Karpas-422 (cell line): ENCODE results near the gene HRAS. TPM values are rescaled to one million over a fixed set of nuclear protein-coding genes. Genes with fewer than 3 reads are reported as not detected.

Experiments
- DNase-seq: peaks from one replicate; pipeline ENCODE4 v3.0.0-alpha.2; 2015
- H2AFZ ChIP-seq: fragments of 200-600 bp; sonication (generic); 2 replicates; pipeline ENCODE4 v1.6.1; 2014; ENCODE audit warnings: antibody characterized with exemption, low read length, mixed read lengths
- H3K27ac ChIP-seq: fragments of 200-600 bp; sonication (generic); 2 replicates; pipeline ENCODE4 v1.5.1; 2014; ENCODE audit warnings: mild to moderate bottlenecking, low read length, moderate library complexity
- H3K27me3 ChIP-seq: fragments of 200-600 bp; sonication (generic); 2 replicates; pipeline ENCODE4 v1.6.1; 2014; ENCODE audit warnings: low read length, mixed read lengths
- H3K36me3 ChIP-seq: fragments of 200-600 bp; sonication (generic); 2 replicates; pipeline ENCODE4 v1.6.1; 2014; ENCODE audit warnings: low read length, mixed read lengths; ENCODE audit not compliant: insufficient read depth
- H3K4me1 ChIP-seq: fragments of 200-600 bp; sonication (generic); 2 replicates; pipeline ENCODE4 v1.6.1; 2014; ENCODE audit warnings: mild to moderate bottlenecking, low read length, mixed read lengths
- H3K4me2 ChIP-seq: fragments of 200-600 bp; sonication (generic); 2 replicates; pipeline ENCODE4 v1.6.1; 2014; ENCODE audit warnings: low read length, low read depth, mild to moderate bottlenecking; ENCODE audit not compliant: poor library complexity, severe bottlenecking
- H3K4me3 ChIP-seq: fragments of 200-600 bp; sonication (generic); 2 replicates; pipeline ENCODE4 v1.5.1; 2014; ENCODE audit warnings: mild to moderate bottlenecking, antibody characterized with exemption, low read length, mixed read lengths
- H3K79me2 ChIP-seq: fragments of 200-600 bp; sonication (generic); 2 replicates; pipeline ENCODE4 v1.6.1; 2014; ENCODE audit warnings: mild to moderate bottlenecking, low read length, mixed read lengths
- H3K9ac ChIP-seq: fragments of 200-600 bp; sonication (generic); 2 replicates; pipeline ENCODE4 v1.6.0; 2014; ENCODE audit warnings: low read length
- H3K9me2 ChIP-seq: fragments of 200-600 bp; sonication (generic), shearing (Covaris generic); replicated peaks from 2 replicates; pipeline ENCODE4 v1.6.0; 2014; ENCODE audit warnings: mild to moderate bottlenecking, low read length, moderate library complexity; ENCODE audit not compliant: insufficient read depth
- H3K9me3 ChIP-seq: fragments of 300-700, 200-600 bp; sonication (generic); 2 replicates; pipeline ENCODE4 v1.6.1; 2014; ENCODE audit warnings: low read length, mixed read lengths
- H4K20me1 ChIP-seq: fragments of 200-600 bp; sonication (generic); 2 replicates; pipeline ENCODE4 v1.6.1; 2014; ENCODE audit warnings: mild to moderate bottlenecking, antibody characterized with exemption, low read length, low read depth; ENCODE audit not compliant: insufficient read depth
- total RNA-seq: library from RNA; depleted of rRNA; stranded (reverse); fragments of >200 nt; shearing (Covaris generic); gene quantifications from 2 replicates; pipeline ENCODE4 v1.2.3, GENCODE V29; 2014; ENCODE audit warnings: low replicate concordance; rRNA removed

HRAS gene
- 8.5 and 53.1 TPM in 2 replicates for total RNA-seq

DNA sequence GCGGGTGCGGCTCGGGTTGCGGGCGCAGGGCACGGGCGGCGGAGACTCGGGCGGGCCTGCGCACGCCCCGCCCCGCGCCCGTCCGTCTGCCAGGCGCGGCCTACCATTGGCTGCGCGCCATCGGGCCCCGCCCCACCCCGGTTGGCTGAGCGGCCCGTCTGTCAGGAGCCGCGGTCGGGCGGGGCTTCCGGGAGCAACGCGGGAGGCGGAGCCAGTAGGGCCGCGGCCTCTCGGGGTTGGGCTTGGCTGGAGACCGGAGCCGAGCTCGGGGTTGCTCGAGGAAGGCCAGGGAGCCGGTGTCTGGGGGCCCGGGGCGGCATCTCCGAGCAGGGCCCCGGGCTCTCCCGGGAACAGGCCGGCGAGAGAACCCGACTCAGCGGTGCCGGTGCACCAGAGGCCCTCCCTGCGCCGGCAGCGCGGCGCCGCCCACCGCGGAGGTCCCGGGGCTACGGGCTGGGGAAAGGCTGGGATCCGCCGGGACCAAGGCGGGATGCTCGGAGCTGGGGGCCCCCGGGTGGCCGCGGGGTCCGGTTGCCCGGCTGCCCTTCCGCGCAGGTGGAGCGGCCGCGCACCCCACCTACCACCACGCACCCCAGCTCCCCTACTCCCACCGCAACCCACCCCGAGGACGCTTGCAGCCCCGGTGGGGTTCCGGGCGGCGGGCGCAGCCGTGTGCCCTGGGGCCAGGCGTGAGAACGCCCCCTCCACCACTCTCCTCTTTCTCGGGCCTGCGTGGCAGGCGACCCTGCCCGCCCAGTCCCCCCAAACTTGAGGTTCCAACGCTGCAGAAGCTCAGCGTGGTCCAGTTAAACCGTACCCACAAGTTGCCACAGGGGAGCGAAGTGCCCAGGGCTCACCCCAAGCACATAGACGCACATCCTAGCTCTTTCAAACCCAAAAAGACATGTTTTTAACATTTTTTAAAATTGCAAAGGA, at the start of gene HRAS:
Gene HRAS, minus strand, starts transcription at position 58 of the 936 bp plus-strand sequence.
- peak within 1 kb of the TSS; percentile 99 for H3K4me3 ChIP-seq
- H3K4me1 ChIP-seq = peaks cover 35% of the 10 kb centered on the region
- no peaks in the 10 kb centered on the region for H3K27me3 ChIP-seq
- DNase-seq = peak; percentile 98
- H3K9me3 ChIP-seq = no peaks in the 10 kb centered on the region
- H3K4me2 ChIP-seq = peak within 1 kb of the TSS; percentile 99
- H3K36me3 ChIP-seq = no peaks in the 10 kb centered on the region; the same call in 1 of the 2 replicates
- peaks cover 15% of the 10 kb centered on the region for H4K20me1 ChIP-seq
- H3K27ac ChIP-seq = peak within 1 kb of the TSS; percentile 78
- peaks cover 7% of the 10 kb centered on the region; the same call in 1 of the 2 replicates for H3K79me2 ChIP-seq
- H2AFZ ChIP-seq = peak within 1 kb of the TSS; percentile 56; the same call in 1 of the 2 replicates
- no peaks in the 10 kb centered on the region for H3K9me2 ChIP-seq
- peak within 1 kb of the TSS; percentile 95 for H3K9ac ChIP-seq

DNA sequence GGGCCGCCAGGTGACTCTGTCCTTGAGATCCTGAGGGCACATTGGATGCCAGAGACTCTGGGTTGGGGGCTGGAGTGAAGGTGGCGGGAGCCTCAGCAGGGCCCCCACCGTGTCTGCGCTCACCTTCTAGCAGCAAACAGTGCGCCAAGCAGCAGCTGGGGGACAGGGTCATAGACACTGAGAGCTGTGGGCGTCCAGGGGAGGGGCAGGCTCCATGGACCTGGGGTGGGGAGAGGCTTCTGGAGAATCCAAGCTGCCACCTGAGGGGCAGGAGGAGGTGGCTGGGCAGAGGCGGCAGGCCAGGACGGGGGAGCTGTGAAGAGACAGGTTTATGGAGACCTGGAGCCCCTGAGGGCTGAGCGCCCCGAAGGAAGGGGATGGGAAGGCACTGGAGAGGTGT, 48.9 kb upstream of the HRAS start:
- no peak for DNase-seq
- H3K9me2 ChIP-seq = no peaks in the 10 kb centered on the region
- H3K27me3 ChIP-seq = no peaks in the 10 kb centered on the region
- H3K9ac ChIP-seq = no peak overlapping the region
- H3K36me3 ChIP-seq = peaks cover 23% of the 10 kb centered on the region
- H3K4me3 ChIP-seq = no peak overlapping the region
- H3K9me3 ChIP-seq = no peaks in the 10 kb centered on the region
- H2AFZ ChIP-seq = no peak overlapping the region
- peaks cover 24% of the 10 kb centered on the region for H4K20me1 ChIP-seq
- H3K4me1 ChIP-seq = no peaks in the 10 kb centered on the region
- H3K79me2 ChIP-seq = peaks cover 42% of the 10 kb centered on the region
- no peak overlapping the region for H3K4me2 ChIP-seq
- no peak overlapping the region for H3K27ac ChIP-seq

DNA sequence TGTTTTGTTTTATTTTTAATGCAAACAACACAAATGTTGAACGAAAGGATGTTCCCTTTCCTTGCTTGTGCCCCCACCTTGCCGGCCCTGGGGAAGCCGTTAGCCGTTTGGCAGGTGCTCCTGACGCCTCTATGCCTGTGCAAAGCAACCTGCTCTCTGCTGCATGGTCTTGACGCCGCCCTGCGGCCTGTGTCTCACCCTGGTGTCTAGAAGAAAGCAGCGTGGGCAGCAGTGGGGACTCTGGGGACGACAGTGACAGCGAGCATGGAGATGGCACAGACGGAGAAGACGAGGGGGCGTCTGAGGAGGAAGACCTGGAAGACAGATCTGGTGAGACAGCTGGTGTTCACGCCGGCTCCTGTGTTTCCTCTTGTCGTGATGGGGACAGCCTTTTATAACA, 46.4 kb upstream of the HRAS start:
- H3K36me3 ChIP-seq = peaks cover 20% of the 10 kb centered on the region
- no peak overlapping the region for H3K27ac ChIP-seq
- peaks cover 12% of the 10 kb centered on the region for H3K4me1 ChIP-seq
- H3K9ac ChIP-seq = no peak overlapping the region
- no peaks in the 10 kb centered on the region for H3K27me3 ChIP-seq
- H2AFZ ChIP-seq = no peak overlapping the region
- H3K79me2 ChIP-seq = peaks cover 65% of the 10 kb centered on the region
- no peaks in the 10 kb centered on the region for H3K9me2 ChIP-seq
- H3K4me2 ChIP-seq = no peak overlapping the region
- H4K20me1 ChIP-seq = peaks cover 46% of the 10 kb centered on the region
- H3K9me3 ChIP-seq = no peaks in the 10 kb centered on the region
- no peak overlapping the region for H3K4me3 ChIP-seq
- DNase-seq = no peak

DNA sequence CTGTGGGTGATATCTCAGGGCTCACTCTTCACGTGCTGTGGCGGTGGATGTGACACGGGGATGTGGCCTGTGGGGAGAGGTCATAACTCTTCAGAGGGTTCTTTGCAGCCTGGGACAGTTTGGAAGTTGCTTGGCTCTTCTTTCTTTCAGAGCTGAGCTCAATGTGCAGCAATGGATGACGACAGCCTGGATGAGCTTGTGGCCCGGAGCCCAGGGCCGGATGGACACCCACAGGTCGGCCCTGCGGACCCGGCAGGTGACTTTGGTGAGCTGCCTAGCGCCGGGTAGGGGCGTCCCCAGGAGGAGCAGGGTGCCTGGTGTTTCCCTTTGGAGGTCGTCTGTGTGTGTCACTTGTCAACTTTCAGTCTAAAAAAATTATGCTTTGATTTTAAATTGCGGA, 46.0 kb upstream of the HRAS start:
- no peak overlapping the region for H2AFZ ChIP-seq
- no peak overlapping the region for H3K9ac ChIP-seq
- no peaks in the 10 kb centered on the region for H3K9me3 ChIP-seq
- H3K27me3 ChIP-seq = no peaks in the 10 kb centered on the region
- H3K9me2 ChIP-seq = no peaks in the 10 kb centered on the region
- no peak for DNase-seq
- no peak overlapping the region for H3K27ac ChIP-seq
- no peak overlapping the region for H3K4me2 ChIP-seq
- no peak overlapping the region for H3K4me3 ChIP-seq
- peaks cover 20% of the 10 kb centered on the region for H3K36me3 ChIP-seq
- peaks cover 12% of the 10 kb centered on the region for H3K4me1 ChIP-seq
- H3K79me2 ChIP-seq = peaks cover 66% of the 10 kb centered on the region
- peaks cover 46% of the 10 kb centered on the region for H4K20me1 ChIP-seq

DNA sequence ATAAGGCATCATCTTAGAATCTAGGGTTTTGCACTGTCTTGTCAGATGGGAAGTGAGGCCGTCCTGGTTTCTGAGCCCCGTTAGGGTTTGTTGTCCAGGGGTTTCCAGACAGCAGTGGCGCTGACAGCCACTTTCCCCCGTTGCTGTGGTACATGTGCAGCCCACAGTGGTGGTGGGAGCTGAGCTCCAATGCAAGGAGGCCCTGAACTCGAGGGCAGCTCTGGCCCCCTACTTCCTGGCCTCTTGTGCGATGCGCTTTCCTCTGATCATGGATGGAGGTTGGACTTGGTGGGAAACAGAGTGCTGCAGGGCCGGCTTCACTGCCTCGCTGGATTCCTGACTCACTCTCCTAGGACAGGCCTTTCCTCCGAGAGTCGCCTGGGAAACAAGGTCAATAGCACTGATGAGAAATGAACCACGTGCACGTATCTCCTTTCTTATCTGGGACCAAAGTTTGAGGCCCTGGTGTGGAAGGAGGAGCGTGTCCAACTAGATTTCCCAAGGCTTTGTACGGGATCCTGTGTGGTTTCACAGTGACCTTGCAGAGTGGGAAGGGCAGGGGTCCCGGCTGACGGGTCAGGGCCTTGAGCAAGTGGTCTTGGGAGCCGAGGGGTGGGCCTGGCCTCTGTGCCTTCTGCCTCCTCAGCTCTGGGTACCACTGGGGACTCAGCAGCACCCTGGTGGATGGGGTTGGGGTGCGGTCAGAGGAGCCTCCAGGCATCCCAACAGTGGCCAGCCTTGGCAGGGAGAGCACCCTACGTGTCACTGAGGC, 44.6 kb upstream of the HRAS start:
- Histone ChIP-seq H3K4me2 (no peak overlapping the region), H3K4me3 (no peak overlapping the region), H2AFZ (no peak overlapping the region), H4K20me1 (peaks cover 46% of the 10 kb centered on the region), H3K79me2 (peaks cover 66% of the 10 kb centered on the region), H3K9me2 (no peaks in the 10 kb centered on the region), H3K9me3 (no peaks in the 10 kb centered on the region), H3K27me3 (no peaks in the 10 kb centered on the region), H3K27ac (no peak overlapping the region), H3K4me1 (peaks cover 15% of the 10 kb centered on the region), H3K36me3 (peaks cover 20% of the 10 kb centered on the region), H3K9ac (no peak overlapping the region)
- no peak for DNase-seq

DNA sequence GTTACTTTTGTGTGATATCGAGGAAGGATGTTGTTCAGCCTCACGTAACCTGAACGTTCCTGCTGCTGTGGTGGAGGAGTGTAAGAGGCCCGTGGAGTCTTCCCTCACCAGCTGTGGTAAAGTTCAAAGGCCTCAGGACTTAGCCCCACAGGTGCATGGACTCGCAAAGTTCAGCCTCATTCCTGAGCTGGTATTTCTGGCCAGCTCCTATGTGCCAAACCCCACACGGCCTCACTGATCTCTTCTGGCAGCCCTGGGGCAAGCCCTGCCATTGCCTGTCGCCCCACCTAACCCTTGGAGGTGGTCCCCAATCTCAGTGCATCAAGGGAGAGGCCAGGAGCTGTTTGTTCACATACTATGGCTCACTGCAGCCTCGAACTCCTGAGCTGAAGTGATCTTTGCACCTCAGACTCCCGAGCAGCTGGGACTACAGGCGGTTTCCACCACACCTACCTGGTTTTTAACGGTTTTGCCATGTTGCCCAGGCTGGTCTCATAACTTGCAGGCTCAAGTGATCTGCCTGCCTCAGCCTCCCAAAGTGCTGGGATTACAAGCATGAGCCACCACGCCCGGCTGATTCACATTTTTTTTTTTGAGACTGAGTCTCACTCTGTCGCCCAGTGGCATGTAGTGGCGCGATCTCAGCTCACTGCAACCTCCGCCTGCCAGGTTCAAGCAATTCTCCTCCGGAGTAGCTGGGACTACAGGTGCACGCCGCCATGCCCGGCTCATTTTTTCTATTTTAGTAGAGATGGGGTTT, 43.1 kb upstream of the HRAS start:
- no peak overlapping the region for H2AFZ ChIP-seq
- no peaks in the 10 kb centered on the region for H3K9me3 ChIP-seq
- H3K4me2 ChIP-seq = peak overlapping the region; percentile 87
- H3K36me3 ChIP-seq = peaks cover 14% of the 10 kb centered on the region
- no peak overlapping the region for H3K27ac ChIP-seq
- no peak for DNase-seq
- H3K79me2 ChIP-seq = peaks cover 58% of the 10 kb centered on the region
- H4K20me1 ChIP-seq = peaks cover 46% of the 10 kb centered on the region
- no peaks in the 10 kb centered on the region for H3K27me3 ChIP-seq
- no peaks in the 10 kb centered on the region for H3K9me2 ChIP-seq
- peak overlapping the region; percentile 91 for H3K9ac ChIP-seq
- peak overlapping the region; percentile 78 for H3K4me3 ChIP-seq
- peaks cover 19% of the 10 kb centered on the region for H3K4me1 ChIP-seq

- Histone ChIP-seq H3K27ac (no peak overlapping the region), H4K20me1 (peaks cover 46% of the 10 kb centered on the region)
These were observed 42.2 kb upstream of the HRAS start for GRCh38 chr11:577611-577894.

More at GRCh38 chr11:577611-577894, 42.2 kb upstream of the HRAS start:
- Histone ChIP-seq H3K27me3 (no peaks in the 10 kb centered on the region), H2AFZ (no peak overlapping the region), H3K4me3 (peak overlapping the region; percentile 78), H3K9me3 (no peaks in the 10 kb centered on the region), H3K9me2 (no peaks in the 10 kb centered on the region), H3K4me2 (peak overlapping the region; percentile 87), H3K36me3 (peaks cover 12% of the 10 kb centered on the region; the same call in 1 of the 2 replicates), H3K79me2 (peaks cover 56% of the 10 kb centered on the region), H3K4me1 (peaks cover 19% of the 10 kb centered on the region), H3K9ac (peak overlapping the region; percentile 91)
- no peak for DNase-seq
